SK-N-MC (cell line): ENCODE data around the gene MAGI2.

Source experiments
- EZH2 ChIP-seq: fragments of 200-600 bp; sonication (generic); IDR thresholded peaks from one replicate; pipeline ENCODE4 v1.6.1; 2017; ENCODE audit warnings: antibody characterized with exemption
- FOXP2 ChIP-seq: optimal IDR thresholded peaks from 2 replicates; pipeline ENCODE3; 2011; ENCODE audit warnings: mild to moderate bottlenecking, moderate library complexity; ENCODE audit not compliant: insufficient read depth; ENCODE audit errors: extremely low read length, control extremely low read depth
- POLR2AphosphoS5 ChIP-seq: IDR thresholded peaks from 2 replicates; pipeline ENCODE4 v1.6.1; 2012; ENCODE audit warnings: mild to moderate bottlenecking, low read depth, low read length, borderline replicate concordance

- TF ChIP-seq EZH2 (no peak), POLR2AphosphoS5 (no peak), FOXP2 (no peak)
Measured at GRCh38 chr7:78206769-78207168, 1246.7 kb downstream of the MAGI2 start.
